Fibroblast of skin of right quadriceps (primary cell): ENCODE results near the gene RPP21.

Experiments used
- DNase-seq: peaks from one replicate; pipeline ENCODE4 v3.0.0-alpha.2; 2013

RPP21 gene

DNA sequence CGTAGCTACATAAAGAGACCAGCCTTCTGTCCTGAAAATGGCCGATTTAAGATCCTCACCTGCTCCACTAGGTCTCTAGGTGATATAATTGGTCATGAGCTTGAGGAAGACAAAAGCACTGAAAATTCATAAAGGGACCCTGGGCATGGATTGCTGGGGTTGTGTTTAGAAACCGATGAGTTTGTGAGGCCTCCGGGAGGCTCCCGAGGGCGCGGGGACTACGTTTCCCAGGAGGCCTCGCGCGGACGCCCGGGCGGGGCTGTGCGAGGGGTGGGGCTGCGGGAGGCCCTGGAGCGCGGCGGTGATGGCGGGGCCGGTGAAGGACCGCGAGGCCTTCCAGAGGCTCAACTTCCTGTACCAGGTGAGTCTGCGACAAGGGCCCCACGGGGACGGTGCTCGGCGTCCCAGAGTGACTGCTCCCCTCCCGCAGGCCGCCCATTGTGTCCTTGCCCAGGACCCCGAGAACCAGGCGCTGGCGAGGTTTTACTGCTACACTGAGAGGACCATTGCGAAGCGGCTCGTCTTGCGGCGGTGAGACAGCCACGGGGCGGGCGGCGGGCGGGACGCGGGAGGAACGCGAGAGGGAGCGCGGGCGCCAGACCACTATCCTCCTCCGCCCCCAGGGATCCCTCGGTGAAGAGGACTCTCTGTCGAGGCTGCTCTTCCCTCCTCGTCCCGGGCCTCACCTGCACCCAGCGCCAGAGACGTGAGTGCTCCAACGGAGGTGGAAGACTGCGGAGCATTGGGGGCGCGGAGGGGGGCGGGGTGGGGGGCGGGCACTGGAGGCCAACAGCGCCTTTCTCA is at the start of gene RPP21:
RPP21 (plus strand) TSS at position 289 of the 804 bp plus-strand sequence; CDS start at position 305, 16 bp downstream.
- peak; percentile 73 for DNase-seq

DNA sequence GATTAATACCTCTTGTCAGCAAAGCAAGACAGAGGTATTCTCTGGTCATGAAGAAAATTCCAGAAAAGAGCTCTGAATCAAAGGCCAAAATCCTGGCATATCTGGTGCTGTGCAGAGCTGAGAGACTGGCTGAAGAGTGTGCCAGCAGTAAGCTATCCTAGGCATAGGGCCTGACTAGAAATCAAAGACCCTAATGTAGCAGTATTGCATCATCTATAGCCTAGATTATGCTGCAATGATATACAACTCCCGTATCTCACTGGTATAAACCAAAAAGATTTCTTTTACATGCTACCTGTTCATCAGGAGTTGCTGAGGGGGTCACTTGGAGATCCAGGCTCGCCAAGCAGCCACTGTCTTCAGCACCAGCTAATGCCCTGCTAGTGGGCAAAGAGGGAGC is 49.1 kb upstream of the RPP21 start:
- DNase-seq = no peak

DNA sequence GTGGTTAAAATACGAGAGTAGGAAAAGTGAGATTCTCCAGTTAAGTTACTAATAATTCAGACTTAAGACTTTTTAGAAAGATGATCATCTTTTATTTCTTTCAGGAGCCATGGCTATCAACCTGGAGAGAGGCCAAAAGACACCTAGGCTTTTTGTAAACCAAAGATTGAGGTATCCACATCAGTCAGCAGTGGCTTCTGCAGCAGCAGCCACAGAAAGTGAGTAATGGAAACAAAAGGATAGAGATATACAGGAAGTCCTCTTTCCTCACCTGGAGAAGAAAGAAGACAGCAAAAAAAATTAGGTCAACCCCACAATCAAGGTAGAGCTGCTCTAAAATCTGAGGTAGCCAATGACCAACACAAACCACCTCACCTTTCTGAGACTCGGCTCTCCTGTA is 41.0 kb upstream of the RPP21 start:
- no peak for DNase-seq

DNA sequence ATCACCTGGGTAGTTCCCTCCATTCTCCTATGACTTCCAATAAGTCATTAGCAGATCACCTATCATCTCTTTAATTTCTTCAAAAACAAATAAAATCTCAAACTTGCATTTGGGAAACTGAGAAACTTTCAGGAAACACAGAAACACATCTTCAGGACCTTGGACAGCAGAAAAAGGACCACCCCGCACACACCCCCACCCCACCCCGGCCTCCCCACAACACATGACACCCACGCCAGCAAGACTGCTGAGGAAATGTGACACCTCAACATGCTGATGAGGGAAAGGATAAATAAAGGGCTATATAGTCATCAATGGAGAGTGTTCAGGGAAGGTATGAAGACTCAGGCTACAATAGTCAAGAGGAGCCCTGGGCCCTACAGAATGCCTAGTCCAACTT is 33.9 kb upstream of the RPP21 start:
- DNase-seq = peak; percentile 8

DNA sequence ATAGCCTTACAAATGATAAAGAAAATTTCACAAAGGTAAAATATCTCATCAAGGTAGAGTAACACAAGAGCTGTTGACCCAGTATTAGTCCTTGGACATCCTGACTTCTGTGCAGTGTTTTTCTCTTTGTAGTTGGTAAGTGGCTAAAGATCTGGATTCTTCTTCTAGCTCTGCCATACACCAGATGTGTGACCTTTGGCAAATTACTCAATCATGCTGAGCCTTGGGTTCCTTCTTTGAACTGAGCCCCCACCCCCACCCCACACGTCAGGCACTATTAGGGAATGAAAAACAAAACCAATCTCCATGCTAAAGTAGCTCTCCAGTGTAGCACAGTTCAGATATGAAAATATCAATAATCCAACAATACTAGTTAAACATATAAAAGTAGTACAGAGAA is 33.3 kb upstream of the RPP21 start:
- DNase-seq = no peak

DNA sequence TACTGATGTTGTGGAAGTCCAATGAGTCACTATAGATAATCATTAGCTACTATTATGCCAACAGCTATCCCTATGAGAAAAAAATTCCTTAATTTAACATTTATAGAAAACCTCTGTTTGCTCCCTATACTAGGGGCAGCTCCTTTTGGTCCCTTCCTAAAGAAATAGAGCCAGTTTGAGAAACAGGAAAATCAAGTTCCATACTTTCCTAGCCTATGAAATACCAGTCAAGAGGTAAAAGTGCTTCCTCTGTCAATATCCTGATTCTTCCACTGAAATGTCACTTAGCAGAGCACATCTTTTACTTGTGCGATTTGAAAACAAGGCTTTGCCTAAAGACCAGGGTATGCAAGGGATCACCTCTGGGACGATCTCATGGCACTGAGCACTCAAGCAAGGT is 32.7 kb upstream of the RPP21 start:
- DNase-seq = no peak

DNA sequence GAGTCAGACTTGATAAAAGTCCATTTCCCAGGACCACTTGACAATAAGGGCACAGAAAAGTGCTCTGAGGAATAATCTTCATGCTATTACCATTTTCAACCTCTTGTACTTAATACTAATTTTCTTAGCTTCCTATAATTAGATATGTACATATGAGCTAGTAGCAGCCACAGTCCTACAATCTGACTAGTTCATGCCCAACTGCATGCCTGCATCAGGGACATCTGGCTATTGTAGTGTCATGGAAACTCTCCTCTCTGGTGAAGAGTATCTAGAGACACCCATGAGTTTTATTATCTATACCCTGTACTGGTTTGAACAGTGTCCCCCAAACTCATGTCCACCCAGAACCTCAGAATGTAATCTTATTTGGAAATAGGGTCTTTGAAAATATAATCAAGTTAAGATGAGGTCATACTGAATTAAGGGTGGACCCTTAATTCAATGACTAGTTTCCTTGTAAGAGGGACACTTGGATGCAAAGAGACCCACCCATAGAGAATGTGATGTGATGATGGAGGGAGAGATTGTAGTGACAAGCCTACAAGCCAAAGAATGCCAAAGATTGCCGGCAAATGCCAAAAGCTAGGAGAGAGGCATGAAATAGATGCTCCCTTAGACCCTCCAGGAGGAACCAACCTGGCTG is 32.2 kb upstream of the RPP21 start:
- no peak for DNase-seq

DNA sequence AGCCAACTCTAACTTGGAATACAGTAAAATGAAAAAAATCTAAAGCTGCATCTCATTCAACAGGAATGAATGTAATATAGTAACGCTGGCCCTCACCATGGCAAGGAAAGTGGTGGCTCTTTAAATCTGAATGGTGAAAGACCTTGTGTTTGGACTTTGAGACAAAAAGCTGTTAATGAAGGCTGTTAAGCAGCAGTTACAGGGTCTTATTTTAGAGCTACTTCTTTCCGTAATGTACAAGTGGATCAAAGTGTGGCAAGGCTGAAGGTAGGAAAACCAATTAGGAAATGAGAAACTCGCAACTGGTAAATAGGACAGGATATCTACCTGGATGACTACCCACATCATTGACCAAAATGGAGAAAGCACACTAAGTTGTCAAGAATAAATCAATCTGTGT is 29.8 kb upstream of the RPP21 start:
- DNase-seq = no peak

DNA sequence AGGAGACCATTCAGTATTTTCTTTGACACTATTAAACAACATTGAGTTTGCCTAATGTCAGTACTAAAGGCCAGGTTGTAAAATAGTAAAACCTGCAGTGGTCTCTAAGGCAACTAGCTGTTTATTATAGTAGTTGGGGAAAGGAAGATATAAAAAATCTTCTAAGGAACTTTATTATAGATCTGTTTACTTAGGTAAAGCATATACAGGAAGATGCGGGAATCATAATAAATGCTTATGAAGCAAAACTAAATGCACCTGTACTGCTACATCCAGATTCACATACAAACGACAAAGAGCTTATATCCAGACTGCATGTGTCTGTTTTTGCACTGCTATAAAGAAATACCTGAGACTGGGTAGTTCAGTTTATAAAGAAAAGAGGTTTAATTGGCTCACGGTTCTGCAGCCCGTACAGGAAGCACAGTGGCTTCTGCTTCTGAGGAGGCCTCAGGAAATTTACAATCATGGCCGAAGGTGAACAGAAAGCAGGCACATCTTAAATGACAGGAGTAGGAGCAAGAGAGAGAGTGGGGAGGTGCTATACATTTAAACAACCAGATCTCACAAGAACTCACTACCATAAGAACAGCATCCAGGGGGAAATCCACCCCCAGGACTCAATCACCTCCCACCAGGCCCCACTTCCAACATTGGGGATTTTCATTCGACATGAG is 26.9 kb upstream of the RPP21 start:
- DNase-seq = no peak

DNA sequence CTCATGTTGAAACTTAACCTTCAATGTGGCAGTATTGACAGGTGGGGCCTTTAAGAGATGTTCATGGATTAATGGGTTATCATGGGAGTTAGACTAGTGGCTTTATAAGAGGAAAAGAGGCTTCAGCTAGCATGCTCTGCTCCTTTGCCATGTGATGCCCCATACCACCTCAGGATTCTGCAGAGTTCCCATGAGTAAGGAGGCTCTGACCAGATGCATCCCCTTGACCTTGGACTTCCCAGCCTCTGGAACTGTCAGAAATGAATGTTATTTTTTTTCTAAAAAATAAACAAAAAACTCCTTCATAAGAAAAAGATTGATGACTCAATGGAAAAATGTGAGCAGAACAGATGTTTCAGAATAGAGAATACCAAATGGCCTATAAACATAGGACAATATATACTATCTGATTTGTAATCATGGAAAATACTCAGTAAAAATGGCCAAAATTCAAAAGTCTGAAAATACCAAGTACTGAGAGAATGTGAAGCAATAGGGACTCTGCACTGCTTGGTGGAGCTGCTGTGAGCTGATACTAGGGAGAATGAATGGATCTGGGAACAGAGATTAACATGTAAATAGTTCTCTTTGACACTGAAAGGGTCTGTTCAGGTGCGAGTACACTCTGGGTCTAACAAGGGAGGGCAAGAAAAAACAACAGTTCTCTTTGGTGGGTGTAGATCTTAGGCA is 25.7 kb upstream of the RPP21 start:
- no peak for DNase-seq

DNA sequence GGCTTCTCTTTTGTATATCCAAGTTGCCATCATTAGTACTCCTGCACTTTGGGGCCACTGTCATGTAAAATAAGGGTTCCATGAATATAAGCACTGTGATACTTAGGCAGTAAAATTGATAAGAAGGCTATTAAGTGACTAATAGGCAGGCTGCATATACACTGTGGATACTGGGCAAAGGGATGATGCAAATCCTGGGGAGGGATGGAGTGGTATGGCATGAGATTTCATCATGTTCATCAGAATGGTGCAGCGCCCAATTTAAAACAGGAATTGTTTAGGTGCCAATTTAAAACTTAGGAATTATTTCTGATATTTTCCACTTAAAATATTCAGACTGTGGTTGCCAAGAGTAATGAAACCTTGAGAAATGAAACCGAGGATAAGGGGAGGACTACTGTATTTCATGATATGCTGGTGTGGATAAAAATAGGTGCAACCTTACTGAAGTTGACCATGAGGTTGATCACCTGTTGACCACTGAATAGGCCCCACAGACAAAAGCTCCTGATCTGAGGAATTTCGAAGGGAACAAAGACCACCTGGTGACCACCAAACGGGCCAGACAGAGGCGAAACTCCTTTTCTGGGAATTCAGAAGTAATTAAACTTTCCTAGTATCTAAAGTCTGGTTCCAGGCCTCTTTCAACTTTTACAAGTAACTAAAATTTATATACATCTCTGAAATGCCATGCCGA is 23.1 kb upstream of the RPP21 start:
- peak; percentile 9 for DNase-seq

DNA sequence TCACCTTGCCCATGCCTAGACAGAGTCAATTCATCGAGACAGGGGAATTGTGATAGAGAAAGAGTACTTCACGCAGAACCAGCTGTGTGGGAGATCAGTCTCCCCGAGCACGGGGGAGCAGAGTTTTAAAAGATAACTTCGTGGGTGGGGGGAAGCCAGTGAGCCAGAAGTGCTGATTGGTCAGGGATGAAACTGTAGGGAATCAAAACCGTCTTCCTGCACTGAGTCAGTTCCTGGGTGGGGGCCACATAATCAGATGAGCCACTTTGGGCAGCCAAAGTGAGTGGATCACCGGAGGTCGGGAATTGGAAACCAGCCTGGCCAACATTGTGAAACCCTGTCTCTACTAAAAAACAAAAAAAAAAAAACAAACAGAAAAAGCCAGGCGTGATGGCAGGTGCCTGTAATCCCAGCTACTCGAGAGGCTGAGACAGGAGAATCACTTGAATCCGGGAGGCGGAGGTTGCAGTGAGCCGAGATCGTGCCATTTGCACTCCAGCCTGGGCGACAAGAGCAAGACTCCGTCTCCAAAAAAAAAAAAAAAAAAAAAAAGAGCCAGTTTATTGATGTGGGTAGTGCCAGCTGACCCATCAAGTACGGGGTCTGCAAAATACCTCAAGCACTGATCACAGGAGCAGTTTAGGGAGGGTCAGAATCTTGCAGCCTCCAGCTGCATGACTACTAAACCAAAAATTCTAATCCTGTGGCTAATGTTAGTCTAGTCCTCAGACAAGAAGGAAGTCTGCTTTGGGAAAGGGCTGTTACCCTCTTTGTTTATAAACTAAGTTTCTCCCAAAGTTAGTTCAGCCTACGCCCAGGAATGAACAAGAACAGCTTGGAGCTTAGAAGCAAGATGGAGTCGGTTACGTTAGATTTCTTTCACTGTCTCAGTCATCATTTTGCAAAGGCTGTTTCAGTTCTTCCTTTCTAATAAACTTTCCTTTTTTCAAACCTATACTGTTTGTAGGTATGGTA is 22.1 kb upstream of the RPP21 start:
- DNase-seq = peak; percentile 61

DNA sequence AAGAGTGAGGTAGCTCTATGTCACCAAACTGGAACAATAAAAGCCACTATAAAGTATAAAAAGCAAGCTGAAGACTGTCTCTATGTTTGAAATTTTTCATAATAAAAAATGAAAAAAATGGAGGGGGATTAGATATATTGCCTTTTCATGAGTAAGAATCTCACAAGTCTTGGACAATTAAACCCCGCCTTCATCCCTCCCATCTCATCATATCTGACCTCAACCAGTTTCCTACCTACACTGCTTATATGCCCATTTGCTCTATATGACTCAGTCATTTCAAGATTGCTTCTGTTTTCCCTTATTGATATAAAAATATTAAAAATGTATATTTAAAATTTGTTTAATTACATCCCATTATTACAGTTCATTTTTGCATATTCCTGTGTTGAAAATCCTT is 21.1 kb upstream of the RPP21 start:
- no peak for DNase-seq

DNA sequence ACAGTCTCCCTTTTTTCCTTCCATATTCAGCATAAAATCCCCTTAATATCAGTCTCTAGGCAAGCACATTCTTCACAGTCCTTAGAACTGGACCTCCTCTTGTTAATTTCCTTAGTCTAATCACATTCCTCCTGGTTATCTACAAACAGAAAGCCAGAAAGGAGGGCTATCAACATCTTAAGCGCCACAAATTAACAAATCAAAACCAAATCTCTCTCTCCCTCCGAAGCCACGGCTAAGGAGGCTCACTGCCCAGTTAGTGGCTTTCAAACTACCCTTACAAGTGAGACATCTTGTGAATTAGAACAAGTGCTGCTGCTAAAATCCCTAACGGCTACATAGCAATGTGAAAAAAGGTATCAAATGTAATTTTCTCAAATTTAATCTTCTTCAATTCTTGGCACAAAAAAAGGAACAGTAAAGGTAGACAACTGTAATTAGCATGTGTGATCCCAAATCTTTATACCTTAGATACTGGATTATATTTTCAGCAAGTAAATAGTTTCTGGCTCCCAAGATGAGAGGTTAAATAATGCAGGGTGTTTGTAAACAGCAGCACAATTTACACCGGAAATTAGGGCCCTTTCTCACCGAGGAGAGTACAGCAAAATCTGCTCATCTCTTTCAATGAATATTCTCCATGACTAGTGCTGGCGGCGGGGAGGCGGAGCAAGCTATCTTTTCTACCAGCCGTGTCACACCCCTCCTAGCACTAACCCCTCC is 19.6 kb upstream of the RPP21 start:
- DNase-seq = peak; percentile 44

DNA sequence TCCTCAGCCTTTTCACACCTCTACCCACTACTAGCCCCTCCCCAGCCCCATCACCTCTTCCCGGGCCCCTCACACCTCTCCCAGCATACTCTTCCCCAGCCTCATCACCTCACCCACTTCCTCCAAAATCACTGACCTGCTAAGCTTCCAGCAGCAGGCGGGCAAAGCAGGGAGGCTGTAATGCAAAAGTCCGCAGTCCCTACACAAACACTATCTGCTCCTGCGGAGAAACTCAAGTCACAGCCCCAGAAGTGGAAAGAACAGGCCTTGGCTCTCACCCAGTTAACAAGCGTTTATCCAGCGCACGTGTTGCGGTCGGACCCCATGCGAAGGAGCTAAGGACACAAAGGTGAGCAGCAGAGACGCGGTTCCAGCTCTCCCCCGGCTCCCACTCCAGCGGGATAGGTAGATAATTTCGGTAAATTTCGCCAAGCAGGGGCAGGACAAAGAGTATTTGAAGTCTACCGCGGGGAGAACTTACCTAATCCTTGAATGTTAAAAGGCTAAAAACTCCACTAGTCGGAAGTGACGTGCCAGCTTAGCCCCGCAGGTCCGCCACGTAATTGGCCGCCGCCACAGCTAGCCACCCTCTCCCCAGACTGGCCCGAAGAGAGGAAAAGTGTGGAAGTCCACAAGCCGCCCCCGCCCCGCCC is 19.0 kb upstream of the RPP21 start:
- DNase-seq = no peak

DNA sequence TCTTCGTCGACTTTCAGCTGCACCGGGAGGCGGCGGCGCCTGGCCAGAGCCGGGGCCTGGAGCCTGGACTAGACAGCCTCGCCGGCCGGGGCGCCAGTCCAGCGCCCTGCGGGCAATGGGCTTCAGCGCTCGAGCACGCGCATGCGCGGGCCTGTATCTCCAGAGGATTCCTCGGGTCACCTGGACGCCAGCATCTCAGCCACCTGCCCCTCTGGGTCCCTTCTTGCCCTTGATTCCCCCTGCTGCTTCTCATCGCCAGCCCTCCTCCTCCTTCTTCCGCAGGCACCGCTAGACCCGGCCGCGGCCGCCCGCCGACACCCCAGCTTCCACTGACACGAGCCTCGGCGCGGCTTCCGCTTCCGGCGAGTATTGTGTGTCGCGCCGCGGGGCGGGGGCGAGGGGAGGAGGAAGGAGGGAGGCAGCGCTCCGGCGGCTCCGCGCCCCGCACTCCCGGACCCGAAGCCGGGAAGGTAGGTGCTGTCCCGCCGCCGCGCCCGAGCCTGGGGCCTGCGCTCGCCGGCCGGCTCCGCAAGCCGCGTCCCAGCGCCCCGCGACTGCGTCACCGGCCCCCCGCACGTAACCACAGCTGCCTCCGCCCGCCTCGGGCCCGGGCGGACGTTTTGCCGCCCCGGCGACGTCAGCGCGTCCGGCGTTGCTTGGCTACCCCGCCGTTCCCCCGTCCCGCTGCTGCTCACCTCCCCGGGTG is 18.3 kb upstream of the RPP21 start, which contains the start of gene TRIM39:
TRIM39 (plus strand) TSS at position 402 of the 706 bp plus-strand sequence. CDS start 2,391 bp downstream, outside the sequence.
- DNase-seq = peak; percentile 76

DNA sequence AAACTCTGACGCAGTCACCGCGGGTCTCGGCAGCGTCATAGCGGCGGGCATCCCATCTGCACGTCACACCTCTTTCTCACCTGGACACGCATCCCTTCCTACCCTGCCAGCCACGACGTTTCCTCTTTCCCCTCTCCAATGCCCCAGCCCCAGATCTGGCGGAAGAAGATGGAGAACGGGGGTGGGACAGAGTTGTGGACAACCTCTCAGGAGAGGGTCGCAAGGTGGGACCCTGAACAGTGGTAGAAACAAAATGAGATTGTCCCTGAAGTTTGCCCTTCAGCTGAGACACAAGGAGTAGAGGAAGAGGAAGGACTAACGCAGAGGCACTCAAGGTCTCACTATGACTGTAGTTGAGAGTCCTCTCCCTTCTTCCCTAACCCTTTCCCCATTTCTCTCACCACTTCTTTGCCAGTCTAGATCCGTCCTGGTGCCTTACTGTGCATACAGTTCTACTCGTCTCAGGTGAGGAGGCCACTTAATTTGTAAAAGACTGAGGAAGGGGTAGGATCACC is 17.7 kb upstream of the RPP21 start:
- DNase-seq = no peak

DNA sequence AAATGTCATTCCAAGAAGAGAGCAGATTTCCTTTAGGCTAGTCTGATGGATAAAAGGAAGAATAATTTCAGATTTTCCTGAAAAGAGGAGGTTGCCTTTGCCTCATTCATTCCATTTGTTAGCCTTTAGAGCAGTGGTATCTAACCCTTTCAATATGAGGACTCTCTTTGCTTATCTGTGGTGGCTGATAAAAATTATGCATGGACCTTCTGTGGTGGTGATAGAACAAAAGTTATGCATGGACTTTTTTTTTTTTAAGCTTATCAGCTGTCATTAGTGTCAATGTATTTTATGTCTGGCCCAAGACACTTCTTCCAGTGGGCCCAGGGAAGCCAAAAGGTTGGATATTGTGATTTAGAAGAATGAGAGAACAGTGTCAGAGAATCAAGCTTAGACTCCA is 16.6 kb upstream of the RPP21 start:
- no peak for DNase-seq

DNA sequence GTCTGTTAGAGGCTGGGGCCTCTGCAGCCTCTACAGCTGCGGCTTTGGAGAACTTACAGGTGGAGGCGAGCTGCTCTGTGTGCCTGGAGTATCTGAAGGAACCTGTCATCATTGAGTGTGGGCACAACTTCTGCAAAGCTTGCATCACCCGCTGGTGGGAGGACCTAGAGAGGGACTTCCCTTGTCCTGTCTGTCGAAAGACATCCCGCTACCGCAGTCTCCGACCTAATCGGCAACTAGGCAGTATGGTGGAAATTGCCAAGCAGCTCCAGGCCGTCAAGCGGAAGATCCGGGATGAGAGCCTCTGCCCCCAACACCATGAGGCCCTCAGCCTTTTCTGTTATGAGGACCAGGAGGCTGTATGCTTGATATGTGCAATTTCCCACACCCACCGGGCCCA is 15.6 kb upstream of the RPP21 start:
- no peak for DNase-seq
